Stimulated activated CD4-positive, alpha-beta T cell treated with anti-CD3 and anti-CD28 coated beads, Interleukin-15, amount 100 ng/mL, for 24 hours (primary cell): ENCODE data around the gene DDT.
"Not testable (repeated sequence)": the region's sequence is repeated elsewhere in the genome, so short reads cannot be mapped to it uniquely, and the experiment has no call there.

ENCODE experiments used
- DNase-seq: peaks from one replicate; pipeline ENCODE4 v3.0.0-alpha.2; 2020

DDT gene

GRCh38 chr22:23986538-23987178 lies 12.4 kb upstream of the DDT start:
- not testable (repeated sequence) for DNase-seq

GRCh38 chr22:23986089-23986488 lies 11.8 kb upstream of the DDT start:
- not testable (repeated sequence) for DNase-seq

- DNase-seq, result no peak
Measured at GRCh38 chr22:23984430-23984829, 10.2 kb upstream of the DDT start.

- not testable (repeated sequence) for DNase-seq
Measured at GRCh38 chr22:23980567-23980966, 6.3 kb upstream of the DDT start.

GRCh38 chr22:23979557-23980240 lies 5.5 kb upstream of the DDT start, which contains the start of gene GSTT2:
Gene GSTT2, plus strand, starts transcription at chr22:23980134.
- DNase-seq, result not testable (repeated sequence)

GRCh38 chr22:23977304-23977703 lies 3.1 kb upstream of the DDT start:
- not testable (repeated sequence) for DNase-seq

- DNase-seq, result not testable (repeated sequence)
Measured at GRCh38 chr22:23974836-23975352, 653 bp upstream of the DDT start.

- DNase-seq, result not testable (repeated sequence)
Measured at GRCh38 chr22:23971927-23972326, 2.3 kb downstream of the DDT start.

GRCh38 chr22:23970816-23971486 lies 3.3 kb downstream of the DDT start:
- no peak for DNase-seq

- no peak for DNase-seq
Measured at GRCh38 chr22:23970201-23970641, 4.0 kb downstream of the DDT start.

GRCh38 chr22:23969071-23969470 lies 5.2 kb downstream of the DDT start:
- no peak for DNase-seq

GRCh38 chr22:23966568-23966967 lies 7.7 kb downstream of the DDT start, which contains the start of gene DDTL:
Gene DDTL, plus strand, starts transcription at chr22:23966888. Its CDS starts 27 bp downstream, at chr22:23966915.
- DNase-seq, result not testable (repeated sequence)

- DNase-seq, result not testable (repeated sequence)
Measured at GRCh38 chr22:23966094-23966493, 8.1 kb downstream of the DDT start.

GRCh38 chr22:23961084-23961771 lies 13.0 kb downstream of the DDT start, which contains the start of gene GSTT2B:
Gene GSTT2B, minus strand, starts transcription at chr22:23961195. Its CDS starts 64 bp downstream, at chr22:23961131.
- not testable (repeated sequence) for DNase-seq

- peak; percentile 85 for DNase-seq
Measured at GRCh38 chr22:23956301-23956900, 17.8 kb downstream of the DDT start.

- not testable (repeated sequence) for DNase-seq
Measured at GRCh38 chr22:23955886-23956285, 18.4 kb downstream of the DDT start.

GRCh38 chr22:23954991-23955305 lies 19.3 kb downstream of the DDT start:
- DNase-seq, result not testable (repeated sequence)

- not testable (repeated sequence) for DNase-seq
Measured at GRCh38 chr22:23954193-23954990, 19.8 kb downstream of the DDT start.

GRCh38 chr22:23953485-23953884 lies 20.8 kb downstream of the DDT start:
- DNase-seq, result not testable (repeated sequence)

GRCh38 chr22:23952794-23953405 lies 21.3 kb downstream of the DDT start:
- DNase-seq, result not testable (repeated sequence)

GRCh38 chr22:23951383-23951782 lies 22.9 kb downstream of the DDT start:
- DNase-seq, result not testable (repeated sequence)
